Keratinocyte (primary cell): ENCODE results near the gene ZNF804B.

Source experiments
- CTCF ChIP-seq, 3 experiments: IDR thresholded peaks in 1 of 3; conservative IDR thresholded peaks in 1 of 3; optimal IDR thresholded peaks in 1 of 3; 2 replicates in 2 of 3; 3 replicates in 1 of 3; pipeline versions ENCODE3 to v1.5.1; 2011; ENCODE audit warnings: low read length in 3 of 3, mild to moderate bottlenecking in 3 of 3, moderate library complexity in 2 of 3, control low read depth in 1 of 3, inconsistent platforms in 1 of 3; ENCODE audit not compliant: insufficient read depth in 2 of 3; ENCODE audit errors: extremely low read depth in 1 of 3
- EZH2 ChIP-seq: IDR thresholded peaks from one replicate; pipeline ENCODE4 v1.6.1; 2012; ENCODE audit warnings: inconsistent platforms, mild to moderate bottlenecking, low read length, moderate library complexity

GRCh38 chr7:89283302-89283701 lies 523.8 kb downstream of the ZNF804B start:
- TF ChIP-seq CTCF (optimal IDR thresholded peaks at IDR 0.05 in 1 of 3, IDR thresholded peaks at IDR 0.05 in 1 of 3, conservative IDR thresholded peaks at IDR 0.05 in 1 of 3; ENCODE audit: extremely low read depth in 1 of 3, insufficient read depth in 2 of 3, low read length in 3 of 3) (no peak), EZH2 (no peak)
